ENCODE data around the gene PRKG1. TPM values are rescaled to one million over a fixed set of nuclear protein-coding genes. Genes with fewer than 3 reads are reported as not detected.

The PRKG1 gene
- total and polyA plus RNA-seq, 2 of the 8 experiments (the other 6 are each of a cell fraction or from before 2014, with no cell fraction given), result 4.2 to 15.2 TPM

DNA sequence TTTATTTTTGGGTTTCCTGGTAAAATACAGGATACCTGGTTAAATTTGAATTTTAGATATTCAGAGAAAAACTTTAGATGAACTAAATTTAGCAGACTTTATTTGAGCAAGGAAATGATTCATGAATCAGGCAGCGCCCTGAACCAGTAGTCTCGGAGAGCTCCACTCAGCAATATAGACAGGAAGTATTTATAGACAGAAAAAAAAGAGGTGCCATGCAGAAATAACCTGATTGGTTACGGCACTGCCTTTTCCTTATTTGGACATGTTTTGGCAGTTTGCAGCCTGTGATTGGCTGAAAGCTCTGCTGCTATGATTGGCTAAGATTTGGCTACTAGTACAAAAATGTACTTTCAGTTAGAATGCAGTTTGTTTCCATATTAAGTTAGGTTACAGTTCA is 1041.5 kb downstream of the PRKG1 start:
- Histone ChIP-seq H3K23me2 (ENCODE audit: low read depth, low read length) (no peaks in the 10 kb centered on the region; the same call in 1 of the 2 replicates), H4K5ac (ENCODE audit: insufficient read length, low read depth, low read length) (no peak overlapping the region), H2BK20ac (ENCODE audit: low read length) (no peak overlapping the region), H3K18ac (ENCODE audit: extremely low read depth, low read length) (no peak overlapping the region), H3K9ac (replicated peaks in 1 of 4; ENCODE audit: extremely low read depth in 1 of 4, low read depth in 3 of 4, low read length in 3 of 4) (no peak overlapping the region), H3K14ac (ENCODE audit: insufficient read length) (no peak overlapping the region), H4K8ac (ENCODE audit: extremely low read depth, insufficient read depth, low read length) (no peak overlapping the region), H4K20me1 (replicated peaks in 1 of 2; ENCODE audit: control insufficient read depth in 1 of 2, insufficient read depth in 2 of 2, low read length in 2 of 2) (no peaks in the 10 kb centered on the region), H3K79me2 (ENCODE audit: control insufficient read depth in 1 of 2, insufficient read depth in 2 of 2, low read length in 2 of 2) (no peaks in the 10 kb centered on the region), H3K4me1 (replicated peaks in 1 of 4; ENCODE audit: control insufficient read depth in 3 of 4, insufficient read depth in 4 of 4, low read length in 3 of 4) (no peaks in the 10 kb centered on the region; a peak in 1 of 7 replicates), H3K23ac (ENCODE audit: insufficient read length) (no peak overlapping the region), H2BK120ac (replicated peaks; ENCODE audit: low read depth, low read length) (no peak overlapping the region), H3K36me3 (ENCODE audit: control insufficient read depth in 2 of 4, insufficient read depth in 4 of 4, low read length in 3 of 4) (no peaks in the 10 kb centered on the region), H3K4me2 (ENCODE audit: insufficient read depth in 1 of 2, low read depth in 2 of 2, low read length in 2 of 2) (no peak overlapping the region), H3K79me1 (ENCODE audit: low read depth, low read length) (no peaks in the 10 kb centered on the region), H3K9me3 (ENCODE audit: insufficient read depth in 2 of 2, low read depth in 1 of 2, low read length in 1 of 2) (no peaks in the 10 kb centered on the region), H2BK12ac (ENCODE audit: low read depth, low read length) (no peak overlapping the region), H3K4me3 (ENCODE audit: extremely low read depth in 1 of 4, insufficient read depth in 2 of 4, low read depth in 3 of 4, low read length in 4 of 4) (no peak overlapping the region), H4K91ac (replicated peaks; ENCODE audit: insufficient read length, low read length) (no peak overlapping the region), H3K4ac (replicated peaks; ENCODE audit: insufficient read length, low read depth, low read length) (no peak overlapping the region), H2AFZ (ENCODE audit: low read length) (no peak overlapping the region), H2AK5ac (ENCODE audit: low read depth, low read length) (no peak overlapping the region), H3K56ac (replicated peaks; ENCODE audit: insufficient read length, low read depth, low read length) (no peak overlapping the region), H2BK5ac (ENCODE audit: low read depth, low read length) (no peak overlapping the region), H2BK15ac (ENCODE audit: low read length) (no peak overlapping the region), H3K27ac (ENCODE audit: low read depth, low read length) (no peak overlapping the region), H3K27me3 (replicated peaks in 1 of 4; ENCODE audit: control insufficient read depth in 3 of 4, extremely low read depth in 1 of 4, insufficient read depth in 3 of 4, low read length in 3 of 4) (no peaks in the 10 kb centered on the region)
- no peak for FAIRE-seq
- 95% methylated on average over 3 of the region's 3 CpGs; no CpG with 5 or more reads in 1 of the 2 experiments for WGBS, 2 experiments (ENCODE audit: extremely low coverage in 1 of 2, insufficient coverage in 1 of 2, insufficient read length in 1 of 2, insufficient replicate concordance in 2 of 2, low coverage in 1 of 2, low lambda C conversion rate in 2 of 2, missing lambda C conversion rate in 1 of 2)
- TF ChIP-seq SIX5 (IDR thresholded peaks at IDR 0.05; ENCODE audit: low read depth, low read length), result no peak
- peak; percentile 92 for TF ChIP-seq SRF (IDR thresholded peaks at IDR 0.05; ENCODE audit: low read depth, low read length)
- ChIA-PET POLR2A (ENCODE audit: partially characterized antibody) (no interaction called here), CTCF (ENCODE audit: partially characterized antibody) (interaction anchor here (1.3 kb wide), 1 partner anchor 100 kb away, joined by 4 read pairs; no protein-coding TSS in a partner anchor)
- no peak for DNase-seq (ENCODE audit: low read depth in 1 of 2, low spot score in 2 of 2)

Measured in H1 (cell line).